ENCODE results near the gene TSC22D4. TPM values are rescaled to one million over a fixed set of nuclear protein-coding genes. Genes with fewer than 3 reads are reported as not detected.

The TSC22D4 gene
- total and polyA plus RNA-seq, 9 of the 15 experiments (the other 6 are each of a cell fraction or from before 2014, with no cell fraction given) = 0.37 to 107 (median 28.7) TPM

DNA sequence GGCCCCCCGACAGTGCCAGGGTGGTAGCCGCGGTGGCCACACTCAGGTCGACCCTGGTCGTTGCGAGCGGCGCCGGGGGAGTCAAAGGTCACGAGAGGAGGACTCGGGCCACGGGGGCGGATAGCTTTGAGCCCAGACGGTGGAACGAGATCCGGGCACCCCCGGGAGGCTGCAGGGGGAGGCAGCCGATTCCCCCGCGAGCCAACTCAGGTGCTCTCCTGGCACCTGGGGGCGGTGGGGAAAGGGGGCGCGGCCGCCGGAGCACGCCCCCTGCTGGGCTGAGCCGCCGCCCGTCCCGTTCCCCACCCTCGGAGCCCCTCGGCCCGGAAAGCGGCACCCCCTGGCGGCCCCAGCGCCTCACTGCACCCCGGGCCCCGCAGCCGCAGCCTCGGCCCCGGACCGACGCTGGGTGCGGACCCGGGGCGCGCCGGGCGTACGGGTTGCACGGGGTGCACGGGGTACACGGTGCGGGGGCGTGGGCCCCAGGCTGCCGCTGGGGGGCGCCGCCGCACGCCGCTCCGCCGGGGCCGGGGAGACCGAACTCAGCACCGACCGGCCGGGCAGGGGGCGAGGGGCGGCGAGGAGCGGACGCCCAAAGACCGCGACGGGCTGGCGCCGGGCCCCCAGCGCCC is 4.2 kb upstream of the TSC22D4 start (continued):
- TF ChIP-seq KDM5B (IDR thresholded peaks at IDR 0.05; ENCODE audit: insufficient replicate concordance, low read depth, low read length) (peak; percentile 26), PCBP2 (IDR thresholded peaks at IDR 0.05; ENCODE audit: low read depth, low read length, poor library complexity, severe bottlenecking) (no peak), U2AF2 (optimal IDR thresholded peaks at IDR 0.05; ENCODE audit: low read depth, low read length) (no peak), U2AF1 (optimal IDR thresholded peaks at IDR 0.05; ENCODE audit: low read depth, low read length) (peak; percentile 66), FOXA1 (IDR thresholded peaks at IDR 0.05; ENCODE audit: borderline replicate concordance) (no peak), SMAD3 (CRISPR knock-in tag; conservative IDR thresholded peaks at IDR 0.05) (peak; percentile 79; the same call in 1 of the 2 replicates), GATAD2A (IDR thresholded peaks at IDR 0.05) (peak; percentile 96), SMAD1 (IDR thresholded peaks at IDR 0.05; ENCODE audit: low read depth, low read length, partially characterized antibody) (no peak), ELF1 (tag; IDR thresholded peaks at IDR 0.05) (peak; percentile 46), PTRF (tag; IDR thresholded peaks at IDR 0.05) (no peak), MTA2 (IDR thresholded peaks at IDR 0.05; ENCODE audit: low read depth) (peak; percentile 47; the same call in 1 of the 2 replicates)
- TF ChIP-seq, protein P1, sequence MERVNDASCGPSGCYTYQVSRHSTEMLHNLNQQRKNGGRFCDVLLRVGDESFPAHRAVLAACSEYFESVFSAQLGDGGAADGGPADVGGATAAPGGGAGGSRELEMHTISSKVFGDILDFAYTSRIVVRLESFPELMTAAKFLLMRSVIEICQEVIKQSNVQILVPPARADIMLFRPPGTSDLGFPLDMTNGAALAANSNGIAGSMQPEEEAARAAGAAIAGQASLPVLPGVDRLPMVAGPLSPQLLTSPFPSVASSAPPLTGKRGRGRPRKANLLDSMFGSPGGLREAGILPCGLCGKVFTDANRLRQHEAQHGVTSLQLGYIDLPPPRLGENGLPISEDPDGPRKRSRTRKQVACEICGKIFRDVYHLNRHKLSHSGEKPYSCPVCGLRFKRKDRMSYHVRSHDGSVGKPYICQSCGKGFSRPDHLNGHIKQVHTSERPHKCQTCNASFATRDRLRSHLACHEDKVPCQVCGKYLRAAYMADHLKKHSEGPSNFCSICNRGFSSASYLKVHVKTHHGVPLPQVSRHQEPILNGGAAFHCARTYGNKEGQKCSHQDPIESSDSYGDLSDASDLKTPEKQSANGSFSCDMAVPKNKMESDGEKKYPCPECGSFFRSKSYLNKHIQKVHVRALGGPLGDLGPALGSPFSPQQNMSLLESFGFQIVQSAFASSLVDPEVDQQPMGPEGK (CRISPR knock-in tag; IDR thresholded peaks at IDR 0.05; ENCODE audit: borderline replicate concordance) = no peak
- TF ChIP-seq, protein P2, sequence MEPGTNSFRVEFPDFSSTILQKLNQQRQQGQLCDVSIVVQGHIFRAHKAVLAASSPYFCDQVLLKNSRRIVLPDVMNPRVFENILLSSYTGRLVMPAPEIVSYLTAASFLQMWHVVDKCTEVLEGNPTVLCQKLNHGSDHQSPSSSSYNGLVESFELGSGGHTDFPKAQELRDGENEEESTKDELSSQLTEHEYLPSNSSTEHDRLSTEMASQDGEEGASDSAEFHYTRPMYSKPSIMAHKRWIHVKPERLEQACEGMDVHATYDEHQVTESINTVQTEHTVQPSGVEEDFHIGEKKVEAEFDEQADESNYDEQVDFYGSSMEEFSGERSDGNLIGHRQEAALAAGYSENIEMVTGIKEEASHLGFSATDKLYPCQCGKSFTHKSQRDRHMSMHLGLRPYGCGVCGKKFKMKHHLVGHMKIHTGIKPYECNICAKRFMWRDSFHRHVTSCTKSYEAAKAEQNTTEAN (CRISPR knock-in tag; IDR thresholded peaks at IDR 0.05) = no peak
- TF ChIP-seq, protein P3, sequence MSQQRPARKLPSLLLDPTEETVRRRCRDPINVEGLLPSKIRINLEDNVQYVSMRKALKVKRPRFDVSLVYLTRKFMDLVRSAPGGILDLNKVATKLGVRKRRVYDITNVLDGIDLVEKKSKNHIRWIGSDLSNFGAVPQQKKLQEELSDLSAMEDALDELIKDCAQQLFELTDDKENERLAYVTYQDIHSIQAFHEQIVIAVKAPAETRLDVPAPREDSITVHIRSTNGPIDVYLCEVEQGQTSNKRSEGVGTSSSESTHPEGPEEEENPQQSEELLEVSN (IDR thresholded peaks at IDR 0.05; ENCODE audit: borderline replicate concordance in 1 of 2, extremely low read depth in 1 of 2, insufficient read depth in 1 of 2, insufficient read length in 1 of 2, low read depth in 1 of 2, low read length in 1 of 2, poor library complexity in 1 of 2, severe bottlenecking in 1 of 2) = peak in 1 of 2 experiments; percentile 47
- TF ChIP-seq, protein P4, sequence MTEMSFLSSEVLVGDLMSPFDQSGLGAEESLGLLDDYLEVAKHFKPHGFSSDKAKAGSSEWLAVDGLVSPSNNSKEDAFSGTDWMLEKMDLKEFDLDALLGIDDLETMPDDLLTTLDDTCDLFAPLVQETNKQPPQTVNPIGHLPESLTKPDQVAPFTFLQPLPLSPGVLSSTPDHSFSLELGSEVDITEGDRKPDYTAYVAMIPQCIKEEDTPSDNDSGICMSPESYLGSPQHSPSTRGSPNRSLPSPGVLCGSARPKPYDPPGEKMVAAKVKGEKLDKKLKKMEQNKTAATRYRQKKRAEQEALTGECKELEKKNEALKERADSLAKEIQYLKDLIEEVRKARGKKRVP (CRISPR knock-in tag; IDR thresholded peaks at IDR 0.05) = peak; percentile 56; the same call in 1 of the 2 replicates
- TF ChIP-seq, protein P5, sequence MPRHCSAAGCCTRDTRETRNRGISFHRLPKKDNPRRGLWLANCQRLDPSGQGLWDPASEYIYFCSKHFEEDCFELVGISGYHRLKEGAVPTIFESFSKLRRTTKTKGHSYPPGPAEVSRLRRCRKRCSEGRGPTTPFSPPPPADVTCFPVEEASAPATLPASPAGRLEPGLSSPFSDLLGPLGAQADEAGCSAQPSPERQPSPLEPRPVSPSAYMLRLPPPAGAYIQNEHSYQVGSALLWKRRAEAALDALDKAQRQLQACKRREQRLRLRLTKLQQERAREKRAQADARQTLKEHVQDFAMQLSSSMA (CRISPR knock-in tag; IDR thresholded peaks at IDR 0.05) = 0 out of 2 replicates have a peak, but pooled peaks have one; percentile 59
- TF ChIP-seq, protein P6, sequence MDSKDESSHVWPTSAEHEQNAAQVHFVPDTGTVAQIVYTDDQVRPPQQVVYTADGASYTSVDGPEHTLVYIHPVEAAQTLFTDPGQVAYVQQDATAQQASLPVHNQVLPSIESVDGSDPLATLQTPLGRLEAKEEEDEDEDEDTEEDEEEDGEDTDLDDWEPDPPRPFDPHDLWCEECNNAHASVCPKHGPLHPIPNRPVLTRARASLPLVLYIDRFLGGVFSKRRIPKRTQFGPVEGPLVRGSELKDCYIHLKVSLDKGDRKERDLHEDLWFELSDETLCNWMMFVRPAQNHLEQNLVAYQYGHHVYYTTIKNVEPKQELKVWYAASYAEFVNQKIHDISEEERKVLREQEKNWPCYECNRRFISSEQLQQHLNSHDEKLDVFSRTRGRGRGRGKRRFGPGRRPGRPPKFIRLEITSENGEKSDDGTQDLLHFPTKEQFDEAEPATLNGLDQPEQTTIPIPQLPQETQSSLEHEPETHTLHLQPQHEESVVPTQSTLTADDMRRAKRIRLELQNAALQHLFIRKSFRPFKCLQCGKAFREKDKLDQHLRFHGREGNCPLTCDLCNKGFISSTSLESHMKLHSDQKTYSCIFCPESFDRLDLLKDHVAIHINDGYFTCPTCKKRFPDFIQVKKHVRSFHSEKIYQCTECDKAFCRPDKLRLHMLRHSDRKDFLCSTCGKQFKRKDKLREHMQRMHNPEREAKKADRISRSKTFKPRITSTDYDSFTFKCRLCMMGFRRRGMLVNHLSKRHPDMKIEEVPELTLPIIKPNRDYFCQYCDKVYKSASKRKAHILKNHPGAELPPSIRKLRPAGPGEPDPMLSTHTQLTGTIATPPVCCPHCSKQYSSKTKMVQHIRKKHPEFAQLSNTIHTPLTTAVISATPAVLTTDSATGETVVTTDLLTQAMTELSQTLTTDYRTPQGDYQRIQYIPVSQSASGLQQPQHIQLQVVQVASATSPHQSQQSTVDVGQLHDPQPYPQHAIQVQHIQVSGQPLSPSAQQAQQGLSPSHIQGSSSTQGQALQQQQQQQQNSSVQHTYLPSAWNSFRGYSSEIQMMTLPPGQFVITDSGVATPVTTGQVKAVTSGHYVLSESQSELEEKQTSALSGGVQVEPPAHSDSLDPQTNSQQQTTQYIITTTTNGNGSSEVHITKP (IDR thresholded peaks at IDR 0.05; ENCODE audit: partially characterized antibody) = no peak

All from K562 (cell line).